ENCODE results near the gene PTP4A1.

Gene PTP4A1

GRCh38 chr6:63589952-63590411 is 17.7 kb downstream of the PTP4A1 start:
- Histone ChIP-seq H3K27me3 (ENCODE audit: insufficient read depth, poor library complexity, severe bottlenecking) (no peaks in the 10 kb centered on the region), H3K27ac (replicated peaks) (no peak overlapping the region), H3K4me3 (replicated peaks; ENCODE audit: insufficient read depth, low read length) (no peak overlapping the region)
- TF ChIP-seq GABPA (IDR thresholded peaks at IDR 0.05; ENCODE audit: low read depth) = no peak
- TF ChIP-seq POLR2AphosphoS5 (IDR thresholded peaks at IDR 0.05; ENCODE audit: low read depth) = no peak
- no peak for TF ChIP-seq REST (IDR thresholded peaks at IDR 0.05; ENCODE audit: insufficient replicate concordance, low read depth)
- no peak for DNase-seq (ENCODE audit: low read depth in 1 of 2, low spot score in 1 of 2)

GRCh38 chr6:63592886-63593285 is 20.6 kb downstream of the PTP4A1 start:
- DNase-seq (ENCODE audit: low read depth in 1 of 2, low spot score in 1 of 2) = no peak
- H3K27me3 ChIP-seq (ENCODE audit: insufficient read depth, poor library complexity, severe bottlenecking) = no peaks in the 10 kb centered on the region
- H3K27ac ChIP-seq (replicated peaks) = no peak overlapping the region
- no peak for TF ChIP-seq POLR2AphosphoS5 (IDR thresholded peaks at IDR 0.05; ENCODE audit: low read depth)
- no peak for TF ChIP-seq SPI1 (IDR thresholded peaks at IDR 0.05; ENCODE audit: borderline replicate concordance, low read depth)
- no peak for TF ChIP-seq REST (IDR thresholded peaks at IDR 0.05; ENCODE audit: insufficient replicate concordance, low read depth)
- TF ChIP-seq GABPA (IDR thresholded peaks at IDR 0.05; ENCODE audit: low read depth) = no peak
- TF ChIP-seq CTCF (IDR thresholded peaks at IDR 0.05; ENCODE audit: insufficient read depth, low read length) = no peak
- no peak overlapping the region for H3K4me3 ChIP-seq (replicated peaks; ENCODE audit: insufficient read depth, low read length)

- no peak for DNase-seq (ENCODE audit: low read depth in 1 of 2, low spot score in 1 of 2)
- TF ChIP-seq REST (IDR thresholded peaks at IDR 0.05; ENCODE audit: insufficient replicate concordance, low read depth) (no peak), SPI1 (IDR thresholded peaks at IDR 0.05; ENCODE audit: borderline replicate concordance, low read depth) (no peak), CTCF (IDR thresholded peaks at IDR 0.05; ENCODE audit: insufficient read depth, low read length) (no peak), GABPA (IDR thresholded peaks at IDR 0.05; ENCODE audit: low read depth) (no peak), POLR2AphosphoS5 (IDR thresholded peaks at IDR 0.05; ENCODE audit: low read depth) (no peak)
- Histone ChIP-seq H3K27ac (replicated peaks) (no peak overlapping the region), H3K4me3 (replicated peaks; ENCODE audit: insufficient read depth, low read length) (peak overlapping the region; percentile 47; the same call in 1 of the 2 replicates), H3K27me3 (ENCODE audit: insufficient read depth, poor library complexity, severe bottlenecking) (no peaks in the 10 kb centered on the region)
These were observed 25.1 kb downstream of the PTP4A1 start for GRCh38 chr6:63597141-63598048.
